GM23248 (cell line): ENCODE measurements around the gene HMMR. TPM values are rescaled to one million over a fixed set of nuclear protein-coding genes. Genes with fewer than 3 reads are reported as not detected.

Experiments
- DNase-seq: peaks from one replicate; pipeline ENCODE4 v3.0.0-alpha.2; 2015
- H2AFZ ChIP-seq: fragments of 200-600 bp; sonication (generic); 2 replicates; pipeline ENCODE4 v1.6.1; 2016; ENCODE audit warnings: antibody characterized with exemption
- H3F3A ChIP-seq: fragments of 200-600 bp; sonication (generic); 2 replicates; pipeline ENCODE4 v1.6.1; 2016; ENCODE audit warnings: mild to moderate bottlenecking, antibody characterized with exemption, mixed run types; ENCODE audit not compliant: insufficient read depth
- H3K27ac ChIP-seq: fragments of 200-600 bp; sonication (generic); 2 replicates; pipeline ENCODE4 v1.5.1; 2016; ENCODE audit warnings: mild to moderate bottlenecking
- H3K27me3 ChIP-seq: fragments of 200-600 bp; sonication (generic); replicated peaks from 2 replicates; pipeline ENCODE4 v1.6.1; 2016; ENCODE audit warnings: mild to moderate bottlenecking; ENCODE audit not compliant: insufficient read depth
- H3K36me3 ChIP-seq: fragments of 200-600 bp; sonication (generic); 2 replicates; pipeline ENCODE4 v1.6.1; 2016; ENCODE audit warnings: low read depth, mild to moderate bottlenecking
- H3K4me1 ChIP-seq: fragments of 200-600 bp; sonication (generic); 2 replicates; pipeline ENCODE4 v1.6.1; 2016; ENCODE audit warnings: mild to moderate bottlenecking; ENCODE audit not compliant: insufficient read depth
- H3K4me2 ChIP-seq: fragments of 200-600 bp; sonication (generic); one replicate; pipeline ENCODE4 v1.6.1; 2016; ENCODE audit warnings: mild to moderate bottlenecking; ENCODE audit not compliant: unreplicated experiment
- H3K4me3 ChIP-seq: fragments of 200-600 bp; sonication (generic); 2 replicates; pipeline ENCODE4 v1.5.1; 2016; ENCODE audit warnings: mild to moderate bottlenecking
- H3K79me2 ChIP-seq: fragments of 200-600 bp; sonication (generic); 2 replicates; pipeline ENCODE4 v1.6.1; 2016; ENCODE audit warnings: mild to moderate bottlenecking; ENCODE audit not compliant: insufficient read depth
- H3K9ac ChIP-seq: fragments of 200-600 bp; sonication (generic); 2 replicates; pipeline ENCODE4 v1.6.1; 2016; ENCODE audit warnings: mild to moderate bottlenecking
- H3K9me2 ChIP-seq: fragments of 200-600 bp; sonication (generic); 2 replicates; pipeline ENCODE4 v1.6.1; 2016; ENCODE audit warnings: mixed run types, mild to moderate bottlenecking, moderate library complexity; ENCODE audit not compliant: insufficient read depth
- H3K9me3 ChIP-seq: fragments of 200-600 bp; sonication (generic); one replicate; pipeline ENCODE4 v1.6.1; 2017; ENCODE audit warnings: low read depth
- H4K20me1 ChIP-seq: fragments of 200-600 bp; sonication (generic); 2 replicates; pipeline ENCODE4 v1.6.0; 2016; ENCODE audit not compliant: insufficient read depth
- EZH2 ChIP-seq: fragments of 200-600 bp; sonication (generic); IDR thresholded peaks from 2 replicates; pipeline ENCODE4 v1.6.1; 2018; ENCODE audit warnings: antibody characterized with exemption, mild to moderate bottlenecking; ENCODE audit not compliant: insufficient read depth, poor library complexity, severe bottlenecking
- EZH2phosphoT487 ChIP-seq: fragments of 200-600 bp; sonication (generic); IDR thresholded peaks from 2 replicates; pipeline ENCODE4 v1.6.1; 2018; ENCODE audit warnings: antibody characterized with exemption, moderate library complexity, mild to moderate bottlenecking, low read depth; ENCODE audit not compliant: insufficient read depth
- WGBS, 2 experiments: methylation state at CpG; one replicate each; pipeline ENCODE4 v1.1.6; 2015 to 2017; ENCODE audit warnings: low lambda C conversion rate in 2 of 2, low coverage in 1 of 2; ENCODE audit errors: missing lambda C conversion rate in 2 of 2; 5-methylcytosine and 5-hydroxymethylcytosine counted together
- in situ Hi-C: fragments of 300-500 bp; cut with MboI; formaldehyde crosslinking; loops from 2 replicates; pipeline ENCODE4 v1.15.0; 2020
- polyA plus RNA-seq: library from polyadenylated mRNA; unstranded; fragments of >200 nt; fragmentation: Nextera tagmentation; extraction: Ambion mirVana; gene quantifications from 2 replicates; pipeline ENCODE4 v1.2.1, GENCODE V29; 2016
- total RNA-seq: library from RNA; depleted of rRNA; stranded (reverse); fragments of >200 nt; shearing (Covaris generic); gene quantifications from 2 replicates; pipeline ENCODE4 v1.2.3, GENCODE V29; 2014

The HMMR gene
- total and polyA plus RNA-seq, 2 experiments from 2014 or later, result 10.7 to 16.4 TPM

GRCh38 chr5:163458778-163459385 is 1.6 kb upstream of the HMMR start:
- Histone ChIP-seq H3K4me3 (peak overlapping the region; percentile 85), H3K36me3 (no peaks in the 10 kb centered on the region), H3K9me3 (no peaks in the 10 kb centered on the region), H3K9ac (peak overlapping the region; percentile 92), H3F3A (peaks cover 36% of the 10 kb centered on the region), H3K27me3 (no peaks in the 10 kb centered on the region), H3K4me2 (peak overlapping the region; percentile 94), H3K4me1 (peaks cover 24% of the 10 kb centered on the region), H2AFZ (peak overlapping the region; percentile 91), H3K9me2 (no peaks in the 10 kb centered on the region), H3K27ac (peak overlapping the region; percentile 97; the same call in 1 of the 2 replicates), H4K20me1 (no peaks in the 10 kb centered on the region), H3K79me2 (peaks cover 50% of the 10 kb centered on the region)
- in situ Hi-C loops, result no loop called here
- no peak for TF ChIP-seq EZH2
- TF ChIP-seq EZH2phosphoT487, result no peak
- no peak for DNase-seq
- WGBS, 2 experiments, result 47 to 49% methylated on average over 6 of the region's 6 CpGs

GRCh38 chr5:163459462-163459818 is 992 bp upstream of the HMMR start:
- WGBS, 2 experiments, result 0 to 1% methylated on average over 12 of the region's 12 CpGs
- no peak for TF ChIP-seq EZH2phosphoT487
- TF ChIP-seq EZH2, result no peak
- no peak for DNase-seq
- Histone ChIP-seq H3K79me2 (peaks cover 54% of the 10 kb centered on the region), H3F3A (peaks cover 36% of the 10 kb centered on the region), H2AFZ (peak overlapping the region; percentile 91), H3K36me3 (no peaks in the 10 kb centered on the region), H3K4me1 (peaks cover 23% of the 10 kb centered on the region), H3K9me2 (no peaks in the 10 kb centered on the region), H3K27ac (peak overlapping the region; percentile 97), H3K27me3 (no peaks in the 10 kb centered on the region), H3K4me2 (peak overlapping the region; percentile 94), H4K20me1 (no peaks in the 10 kb centered on the region), H3K9me3 (no peaks in the 10 kb centered on the region), H3K4me3 (peak overlapping the region; percentile 85), H3K9ac (peak overlapping the region; percentile 92)
- in situ Hi-C loops, result no loop called here

- Histone ChIP-seq H3K9ac (peak within 1 kb of the TSS; percentile 92), H3K79me2 (peaks cover 53% of the 10 kb centered on the region), H3K36me3 (no peaks in the 10 kb centered on the region), H3K27me3 (no peaks in the 10 kb centered on the region), H2AFZ (peak within 1 kb of the TSS; percentile 97), H3F3A (peaks cover 36% of the 10 kb centered on the region), H3K4me1 (peaks cover 23% of the 10 kb centered on the region), H3K27ac (peak within 1 kb of the TSS; percentile 97), H3K4me2 (peak within 1 kb of the TSS; percentile 94), H3K4me3 (peak within 1 kb of the TSS; percentile 85), H3K9me3 (no peaks in the 10 kb centered on the region), H4K20me1 (no peaks in the 10 kb centered on the region), H3K9me2 (no peaks in the 10 kb centered on the region)
- in situ Hi-C loops, result no loop called here
- 1 to 2% methylated on average over 48 to 59 of the region's 59 CpGs for WGBS, 2 experiments
- TF ChIP-seq EZH2phosphoT487, result no peak
- no peak for TF ChIP-seq EZH2
- peak; percentile 99 for DNase-seq
Observed at GRCh38 chr5:163459819-163460561, 442 bp upstream of the HMMR start, which contains the start of gene NUDCD2. Gene NUDCD2, minus strand, starts transcription at chr5:163460102. Its CDS starts 52 bp downstream, at chr5:163460050.

- Histone ChIP-seq H3K4me1 (peaks cover 23% of the 10 kb centered on the region), H4K20me1 (no peaks in the 10 kb centered on the region), H3F3A (peaks cover 25% of the 10 kb centered on the region), H3K36me3 (no peaks in the 10 kb centered on the region), H3K9me2 (no peaks in the 10 kb centered on the region), H3K9ac (peak overlapping the region; percentile 80; the same call in 1 of the 2 replicates), H3K4me2 (no peak overlapping the region), H2AFZ (peak overlapping the region; percentile 97), H3K9me3 (no peaks in the 10 kb centered on the region), H3K27me3 (no peaks in the 10 kb centered on the region), H3K79me2 (peaks cover 43% of the 10 kb centered on the region), H3K4me3 (no peak overlapping the region), H3K27ac (peak overlapping the region; percentile 74)
- no peak for TF ChIP-seq EZH2
- no peak for TF ChIP-seq EZH2phosphoT487
- DNase-seq, result no peak
- in situ Hi-C loops, result no loop called here
Observed at GRCh38 chr5:163463063-163463435, 2.6 kb downstream of the HMMR start.
